CD4-positive, alpha-beta T cell treated with Interleukin-1 beta for 1 hour (primary cell): ENCODE measurements around the gene ZMYND10.

Source experiments
- DNase-seq, 2 donors: peaks; one replicate each; pipeline ENCODE4 v3.0.0-alpha.2; 2020 to 2022

The ZMYND10 gene

GRCh38 chr3:50345586-50346234, at the start of gene ZMYND10:
Gene ZMYND10 (minus strand): TSS chr3:50345732. CDS start chr3:50345579, 153 bp downstream.
- peak; percentile 80 for DNase-seq

GRCh38 chr3:50393061-50393460, 47.5 kb upstream of the ZMYND10 start:
- DNase-seq = no peak

GRCh38 chr3:50392101-50392715, 46.7 kb upstream of the ZMYND10 start:
- DNase-seq = no peak

- no peak for DNase-seq
These were observed 45.1 kb upstream of the ZMYND10 start for GRCh38 chr3:50390508-50391224.

GRCh38 chr3:50389414-50389767, 43.9 kb upstream of the ZMYND10 start:
- DNase-seq = no peak

GRCh38 chr3:50388720-50389413, 43.3 kb upstream of the ZMYND10 start:
- DNase-seq = no peak

- no peak for DNase-seq
These were observed 42.6 kb upstream of the ZMYND10 start for GRCh38 chr3:50388016-50388719.

GRCh38 chr3:50385754-50386153, 40.2 kb upstream of the ZMYND10 start:
- DNase-seq = no peak

- no peak for DNase-seq
These were observed 38.2 kb upstream of the ZMYND10 start for GRCh38 chr3:50383750-50384149.

- DNase-seq = no peak
These were observed 37.2 kb upstream of the ZMYND10 start for GRCh38 chr3:50382722-50383121.

- no peak for DNase-seq
These were observed 35.9 kb upstream of the ZMYND10 start for GRCh38 chr3:50381383-50381782.

- DNase-seq = no peak
These were observed 35.0 kb upstream of the ZMYND10 start for GRCh38 chr3:50380405-50381085.

- no peak for DNase-seq
These were observed 33.2 kb upstream of the ZMYND10 start for GRCh38 chr3:50378757-50379156.

- no peak for DNase-seq
These were observed 32.5 kb upstream of the ZMYND10 start for GRCh38 chr3:50378024-50378423.

- DNase-seq = no peak
These were observed 29.9 kb upstream of the ZMYND10 start for GRCh38 chr3:50375258-50375931.

GRCh38 chr3:50374363-50375257, 29.1 kb upstream of the ZMYND10 start:
- DNase-seq = no peak

GRCh38 chr3:50373146-50374051, 27.9 kb upstream of the ZMYND10 start:
- no peak for DNase-seq

- DNase-seq = peak in 1 of 2 donors; percentile 12
These were observed 26.8 kb upstream of the ZMYND10 start for GRCh38 chr3:50372349-50372748.

- DNase-seq = no peak
These were observed 25.7 kb upstream of the ZMYND10 start for GRCh38 chr3:50371133-50371685.
